NCI-H146 (cell line): ENCODE measurements around the gene RFX2.
"Not testable (repeated sequence)": the region's sequence is repeated elsewhere in the genome, so short reads cannot be mapped to it uniquely, and the experiment has no call there.

Source experiments
- DNase-seq: peaks from one replicate; lab custom pipeline; 2025; lab: John Stamatoyannopoulos, UW

The RFX2 gene

DNA sequence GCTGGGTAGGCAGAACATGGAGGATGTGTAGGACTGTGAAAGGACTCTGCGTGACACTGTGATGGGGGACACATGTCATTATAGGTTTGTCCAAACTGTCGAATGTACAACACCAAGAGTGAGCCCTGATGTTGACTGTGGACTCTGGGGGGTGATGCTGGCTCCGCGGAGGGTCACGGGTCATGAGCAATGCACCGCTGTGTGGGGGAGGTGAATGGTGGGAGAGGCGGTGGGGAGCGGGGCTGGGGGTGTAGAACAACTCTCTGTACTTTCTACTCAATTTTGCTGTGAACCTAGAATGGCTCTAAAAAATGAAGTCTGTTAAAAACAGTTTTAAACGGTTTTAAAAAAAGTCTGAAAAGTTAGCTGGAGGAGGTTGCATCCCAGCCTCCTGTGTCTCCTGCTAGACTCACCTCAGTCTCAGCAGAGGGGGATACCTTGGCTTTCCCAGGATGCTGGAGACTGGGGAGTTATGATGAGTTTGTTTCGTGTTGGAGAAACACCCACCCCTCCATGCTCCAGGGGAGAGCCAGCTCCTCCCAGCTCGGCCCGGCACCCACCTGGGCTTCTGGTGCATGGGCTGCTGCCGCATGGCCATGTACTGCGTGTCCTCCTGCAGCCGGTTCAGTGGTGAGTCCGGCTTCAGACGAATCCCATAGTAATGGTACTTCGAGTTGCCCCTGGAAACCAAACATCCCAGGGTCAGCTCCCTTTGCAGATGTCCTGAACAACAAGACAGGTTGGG, 97.7 kb downstream of the RFX2 start:
- no peak for DNase-seq

DNA sequence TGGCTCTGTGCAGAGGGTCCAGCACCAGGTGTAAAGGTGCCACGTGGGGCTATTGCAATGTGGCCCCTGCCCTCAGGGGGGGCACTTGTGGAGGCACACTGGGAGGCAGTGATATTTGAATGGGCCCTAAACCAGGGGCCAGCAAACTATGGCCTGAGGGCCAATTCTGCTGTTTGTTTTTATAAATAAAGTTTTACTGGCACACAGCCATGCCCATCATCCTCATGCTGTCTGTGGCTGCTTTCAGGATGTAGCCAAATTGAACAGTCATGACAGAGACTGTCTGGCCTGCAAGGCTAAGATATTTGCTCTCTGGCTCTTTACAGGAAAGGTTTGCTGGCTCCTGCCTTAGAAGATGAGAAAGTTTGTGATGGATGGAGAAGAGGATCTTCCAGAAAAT, 98.5 kb downstream of the RFX2 start:
- no peak for DNase-seq

DNA sequence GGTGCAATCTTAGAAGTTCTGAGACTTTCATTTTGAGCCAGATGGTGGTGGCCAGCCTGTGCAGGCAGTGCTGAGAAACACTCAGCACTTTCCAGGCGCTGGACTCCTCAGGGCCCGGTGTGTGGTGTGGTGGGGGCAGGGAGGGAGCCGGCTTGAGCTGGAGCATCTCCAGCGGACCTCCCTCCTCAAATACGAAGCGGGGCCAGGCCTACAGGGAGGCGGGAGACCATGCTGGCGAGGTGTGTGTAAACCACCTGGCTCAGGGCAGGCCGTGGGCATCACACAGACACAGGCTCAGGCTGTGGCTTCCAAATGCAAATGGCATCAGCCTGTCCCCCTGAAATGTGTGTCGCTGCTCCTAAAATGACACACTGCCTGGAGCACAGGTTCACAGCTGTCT, 99.1 kb downstream of the RFX2 start:
- no peak for DNase-seq

DNA sequence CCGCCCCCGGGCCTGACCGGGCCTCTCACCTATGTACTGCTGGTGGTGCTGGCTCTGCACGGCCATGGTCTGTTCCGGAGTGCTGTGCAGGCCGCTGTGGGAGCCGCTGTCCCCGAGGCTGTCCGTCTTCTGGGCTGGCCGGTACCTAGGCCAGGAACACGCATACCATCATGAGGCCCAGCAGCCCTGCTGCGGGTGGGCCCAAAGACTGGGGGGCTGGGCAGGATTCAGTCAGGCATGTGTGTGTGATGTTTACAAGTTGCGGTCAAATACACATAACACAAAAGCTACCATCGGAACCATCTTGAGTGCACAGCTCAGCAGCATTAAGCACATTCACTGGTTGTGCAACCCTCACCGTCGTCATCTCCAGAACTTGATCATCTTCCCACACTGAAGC, 100.2 kb downstream of the RFX2 start:
- DNase-seq: no peak

DNA sequence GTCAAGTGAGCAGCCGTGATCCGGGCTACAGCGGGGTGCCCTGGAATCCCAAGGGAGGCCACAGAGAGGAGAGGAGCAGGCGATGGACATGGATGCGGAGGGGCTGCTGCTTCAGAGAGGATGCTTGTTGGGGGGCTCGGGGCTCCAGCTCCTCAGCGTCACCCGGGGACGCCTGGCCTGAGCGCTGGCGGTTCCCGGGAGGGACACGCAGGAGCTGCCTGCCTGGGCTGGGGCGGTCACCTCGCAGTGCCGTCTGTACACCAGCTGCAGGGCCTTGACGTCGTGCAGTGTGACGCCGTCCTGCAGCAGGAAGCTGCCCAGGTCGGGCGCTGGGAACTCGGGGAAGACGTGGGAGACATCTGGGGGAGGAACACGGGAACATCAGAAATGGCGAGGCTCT, 102.4 kb downstream of the RFX2 start:
- DNase-seq: no peak

DNA sequence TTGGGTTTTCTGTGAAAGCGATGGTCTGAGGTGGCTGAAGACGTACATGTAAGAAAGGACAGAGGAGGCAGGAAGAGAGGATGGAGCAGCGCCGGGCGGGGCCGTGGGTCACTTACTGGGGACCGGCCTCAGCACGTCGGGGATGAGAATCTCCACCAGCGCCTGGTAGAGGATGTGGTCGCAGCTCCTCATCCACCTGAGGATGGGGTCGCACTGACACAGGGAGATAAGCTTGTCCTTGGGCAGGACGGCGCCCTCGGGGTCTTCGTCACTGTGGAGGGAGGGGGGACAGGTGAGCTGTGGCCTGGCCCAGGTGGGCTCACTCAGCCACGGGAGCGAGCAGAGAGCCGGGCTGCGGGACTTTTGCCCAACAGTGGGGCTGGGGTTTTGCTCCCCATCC, 103.4 kb downstream of the RFX2 start:
- DNase-seq: no peak

DNA sequence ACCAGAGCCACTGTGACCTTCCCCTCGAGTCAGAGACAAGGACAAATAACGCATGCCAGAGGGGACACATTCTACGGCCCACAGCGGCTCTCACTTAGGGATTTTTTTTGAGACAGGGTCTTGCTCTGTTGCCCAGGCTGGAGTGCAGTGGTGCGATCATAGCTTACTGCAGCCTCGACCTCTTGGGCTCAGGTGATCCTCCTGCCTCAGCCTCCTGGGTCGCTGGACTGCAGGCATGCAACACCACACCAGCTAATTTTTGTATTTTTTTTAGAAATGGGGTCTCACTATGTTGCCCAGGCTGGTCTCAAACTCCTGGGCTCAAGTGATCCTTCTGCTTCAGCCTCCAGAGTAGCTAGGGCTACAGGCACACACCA, 104.2 kb downstream of the RFX2 start:
- not testable (repeated sequence) for DNase-seq

DNA sequence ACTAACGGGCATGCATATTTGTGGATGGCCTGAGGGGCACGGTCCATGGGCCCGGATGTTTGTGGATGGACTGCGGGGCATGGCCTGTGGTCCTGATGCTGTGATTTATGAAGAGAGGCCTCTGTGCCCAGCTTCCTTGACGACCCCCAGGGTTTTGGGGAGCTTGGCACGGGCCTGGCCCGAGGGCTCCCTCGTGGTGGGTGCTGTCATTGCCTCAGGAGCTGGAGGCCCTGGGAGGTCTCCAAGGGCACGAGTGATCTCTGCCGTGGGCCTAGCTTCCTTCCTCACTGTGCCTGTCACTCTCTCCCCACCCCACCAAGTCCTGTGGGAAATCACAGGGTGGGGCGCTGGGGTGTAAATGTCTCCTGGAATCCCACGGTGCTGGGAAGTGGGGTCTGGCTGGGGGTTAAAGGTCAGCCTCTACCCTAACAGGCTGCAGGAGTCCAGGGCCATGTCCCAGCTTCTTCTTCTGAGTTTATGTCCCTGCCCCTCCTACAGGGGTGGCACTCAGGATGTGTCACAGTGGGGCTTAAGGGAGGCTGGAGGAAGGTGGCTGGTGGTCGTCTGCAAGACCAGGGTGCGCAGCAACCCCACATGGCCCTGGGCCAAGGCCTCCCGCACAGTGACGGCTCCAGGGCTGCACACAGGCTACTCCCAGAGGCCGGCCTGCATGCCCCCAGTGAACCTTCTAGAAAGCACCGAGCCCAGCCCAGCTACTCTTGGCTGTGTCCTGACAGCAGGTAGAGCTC, 104.8 kb downstream of the RFX2 start:
- no peak for DNase-seq

DNA sequence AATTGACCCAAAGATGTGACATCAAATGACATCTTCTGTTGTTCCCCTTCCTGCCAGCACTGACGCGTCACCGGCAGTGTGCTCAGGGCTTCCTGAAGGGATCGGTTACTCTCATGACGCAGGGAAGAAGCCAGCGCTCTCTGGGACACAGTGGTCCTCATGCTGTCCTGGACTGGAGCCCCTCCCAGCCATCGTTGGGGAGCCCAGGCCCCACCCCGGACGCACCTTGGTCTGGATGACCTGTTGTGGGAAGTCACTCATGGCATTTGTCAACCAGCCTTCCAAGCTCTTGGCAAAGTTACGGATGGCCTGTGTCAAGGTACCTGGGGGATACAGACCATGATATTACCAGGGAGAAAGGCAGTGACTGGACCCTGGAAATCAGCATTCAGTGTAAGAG, 106.3 kb downstream of the RFX2 start:
- DNase-seq: no peak

DNA sequence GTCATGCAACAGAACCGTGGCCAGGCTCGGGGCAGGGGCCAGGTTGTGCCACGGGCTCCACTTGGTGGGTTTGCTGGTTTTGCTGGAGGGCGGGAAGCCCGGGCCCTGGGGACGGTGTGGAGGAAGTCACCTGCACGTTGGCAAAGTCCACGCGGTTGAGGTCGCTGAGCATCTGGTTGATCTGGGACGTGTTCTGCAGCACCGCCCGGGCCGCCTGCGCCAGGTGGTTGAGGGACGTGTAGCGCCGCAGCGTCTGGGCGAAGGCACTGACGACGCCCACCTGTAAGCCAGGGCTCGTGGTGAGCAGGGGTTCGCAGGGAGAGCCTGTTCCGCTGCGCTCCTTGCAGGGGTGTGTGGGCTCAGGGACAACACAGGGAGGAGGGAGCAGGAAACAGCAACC, 107.7 kb downstream of the RFX2 start:
- no peak for DNase-seq

DNA sequence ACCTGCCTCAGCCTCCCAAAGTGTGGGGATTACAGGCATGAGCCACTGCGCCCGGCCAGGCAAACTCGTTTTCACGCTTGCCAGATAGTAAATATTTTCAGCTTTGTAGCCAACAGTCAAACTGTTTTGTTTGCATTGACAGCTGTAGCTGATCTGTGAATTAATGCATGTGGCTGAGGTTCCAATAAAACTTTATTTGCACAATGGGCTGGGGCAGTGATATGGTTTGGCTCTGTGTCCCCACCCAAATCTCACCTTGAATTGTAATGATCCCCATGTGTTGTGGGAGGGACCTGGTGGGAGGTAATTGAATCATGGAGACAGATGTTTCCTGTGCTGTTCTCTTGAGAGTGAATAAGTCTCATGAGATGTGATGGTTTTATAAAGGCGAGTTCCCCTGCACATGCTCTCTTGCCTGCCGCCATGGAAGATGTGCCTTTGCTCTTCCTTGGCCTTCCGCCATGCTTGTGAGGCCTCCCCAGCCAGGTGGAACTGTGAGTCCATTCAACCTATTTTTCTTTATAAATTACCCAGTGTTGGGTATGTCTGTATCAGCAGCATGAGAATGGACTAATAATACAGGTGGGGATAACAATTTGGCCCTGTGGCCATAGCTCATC, 110.0 kb downstream of the RFX2 start:
- DNase-seq: no peak

DNA sequence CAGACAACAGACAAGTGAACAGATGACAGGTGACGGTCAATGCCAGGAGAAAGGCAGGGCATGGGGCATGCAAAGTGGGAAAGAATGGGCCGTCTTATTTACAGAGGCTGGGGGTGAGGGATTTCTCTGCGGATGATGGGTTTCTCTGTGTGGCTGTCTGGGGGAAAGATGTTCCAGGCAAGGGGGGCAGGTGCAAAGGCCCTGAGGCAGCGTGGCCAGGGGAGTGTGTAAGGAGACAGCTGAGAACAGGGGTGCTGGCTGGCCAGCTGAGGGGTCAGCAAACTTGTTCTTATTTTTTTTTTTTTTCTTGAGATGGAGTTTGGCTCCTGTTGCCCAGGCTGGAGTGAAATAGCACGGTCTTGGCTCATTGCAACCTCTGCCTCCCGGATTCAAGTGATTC, 110.6 kb downstream of the RFX2 start:
- DNase-seq: no peak

DNA sequence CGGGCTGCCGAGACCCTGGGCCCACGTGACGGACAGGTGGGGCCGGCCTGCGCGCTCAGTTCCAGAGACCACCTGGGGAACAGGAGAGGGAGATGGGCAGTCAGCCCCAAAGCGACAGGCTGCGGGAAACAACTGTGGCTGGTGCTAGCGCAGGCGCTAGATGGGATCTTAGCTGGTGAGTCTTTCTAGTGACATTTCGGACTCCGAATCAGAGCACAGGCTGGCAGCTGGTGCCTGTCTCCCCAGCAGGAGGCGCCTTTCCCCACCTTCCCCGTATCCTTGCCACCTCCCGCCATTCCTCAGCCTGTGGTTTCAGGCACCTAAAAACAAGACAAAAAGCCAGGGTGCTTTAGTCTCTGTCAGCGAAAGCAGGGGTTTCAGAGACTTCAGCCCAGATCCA, 112.9 kb downstream of the RFX2 start:
- no peak for DNase-seq

DNA sequence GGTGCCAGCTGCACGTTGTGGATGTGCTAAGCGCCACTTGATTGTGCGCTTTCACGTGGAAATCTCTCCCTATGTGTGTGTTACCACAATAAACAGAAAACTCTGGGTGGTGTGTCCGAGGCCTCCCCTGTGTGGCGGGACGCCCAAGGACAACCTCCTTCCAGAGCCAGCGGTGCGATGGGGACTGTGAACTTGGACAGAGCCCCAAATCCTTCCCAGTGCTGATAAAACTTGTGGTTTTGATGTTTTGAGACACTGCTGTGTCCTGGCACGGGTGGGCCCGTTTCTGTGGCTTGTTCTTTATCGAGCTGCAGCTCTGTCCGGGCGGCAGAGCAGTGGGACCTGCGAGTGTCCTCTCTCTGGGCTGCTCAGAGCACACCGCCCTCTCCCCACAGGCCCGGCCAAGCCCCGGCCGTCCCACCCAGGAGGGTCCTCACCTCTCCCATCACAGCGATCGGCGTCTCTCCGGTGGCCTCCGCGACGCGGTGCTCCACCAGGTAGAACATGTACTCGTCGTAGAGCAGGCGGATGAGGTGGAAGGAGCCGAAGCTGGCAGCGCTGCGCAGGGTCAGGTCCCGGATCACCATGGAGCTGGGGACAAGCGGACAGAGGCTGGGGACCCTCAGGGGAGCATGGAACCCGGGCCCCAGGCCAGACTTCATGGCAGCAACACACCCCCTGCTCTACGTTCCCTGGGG, 113.5 kb downstream of the RFX2 start:
- no peak for DNase-seq

DNA sequence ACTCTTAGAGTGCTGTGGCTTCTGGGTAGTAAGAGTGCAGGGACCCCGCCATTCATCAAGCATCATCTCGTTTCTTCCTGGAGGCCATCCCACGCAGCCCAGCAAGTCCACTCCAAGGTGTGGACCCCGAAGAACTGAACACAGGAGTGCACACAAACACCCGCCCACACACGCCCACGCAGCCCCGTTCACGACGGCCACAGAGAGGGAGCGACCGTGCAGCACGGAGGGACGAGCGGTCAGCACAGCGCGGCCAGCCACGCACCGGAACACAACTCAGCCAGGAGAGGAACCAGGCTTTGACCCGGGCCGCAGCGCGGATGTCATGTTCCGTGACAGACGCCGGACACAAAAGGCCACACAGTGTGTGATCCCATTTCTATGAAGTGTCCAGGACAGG, 114.2 kb downstream of the RFX2 start:
- no peak for DNase-seq

DNA sequence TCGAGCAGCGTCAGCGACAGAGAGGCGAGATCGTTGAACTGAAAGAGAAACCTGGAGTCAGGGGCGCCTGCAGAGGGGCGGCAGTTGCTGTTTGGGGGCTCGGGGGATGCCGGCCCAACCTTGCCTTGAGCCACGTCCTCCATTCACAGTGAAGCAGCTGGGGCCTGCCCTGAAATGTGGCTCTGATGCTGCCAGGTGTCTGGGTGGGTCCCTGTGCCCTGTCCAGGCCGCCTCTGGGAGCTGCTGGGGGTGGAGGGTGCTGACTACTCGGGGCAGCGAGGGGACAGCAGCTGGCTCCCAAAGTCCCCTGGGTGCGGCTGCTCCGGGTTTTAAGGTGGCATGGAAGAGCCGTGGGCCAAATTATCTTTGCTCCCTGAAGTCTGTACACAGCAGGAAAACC, 114.7 kb downstream of the RFX2 start:
- no peak for DNase-seq

DNA sequence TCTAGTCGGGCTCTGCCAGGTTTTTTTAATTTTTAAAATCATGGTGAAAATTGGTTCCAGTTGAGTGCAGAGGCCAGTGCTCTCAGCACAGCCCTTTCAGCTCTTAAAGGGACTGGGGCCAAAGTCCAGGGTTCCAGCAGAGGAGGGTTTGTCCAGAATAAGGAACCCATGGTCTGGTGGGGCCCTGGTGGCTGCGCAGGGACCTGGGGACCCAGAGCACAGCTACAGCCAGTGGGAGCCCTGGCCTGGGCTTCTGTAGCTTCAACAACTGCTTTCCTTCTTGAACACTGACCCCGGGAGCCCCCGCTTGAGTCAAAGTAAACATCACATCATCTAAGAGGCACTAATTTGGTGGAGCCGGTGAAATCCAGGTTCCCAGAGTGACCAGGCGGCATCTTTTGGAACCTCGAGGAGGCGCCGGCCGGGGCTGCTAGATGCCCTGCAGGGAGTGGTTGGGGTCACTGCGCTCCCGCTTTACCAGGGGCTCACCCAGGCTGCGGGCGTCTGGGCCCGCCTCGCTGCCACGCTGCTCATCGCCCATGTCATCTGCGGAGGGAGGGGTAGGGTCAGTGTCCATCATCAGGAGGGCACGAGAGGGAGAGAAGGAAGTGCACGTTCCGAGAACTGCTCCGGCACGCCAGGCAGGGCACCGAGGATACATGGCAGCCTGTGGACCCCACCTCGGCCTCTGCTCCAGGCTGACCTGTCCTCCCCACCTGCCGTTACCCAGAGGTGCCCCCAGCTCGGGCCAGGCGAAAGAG, 115.7 kb downstream of the RFX2 start:
- DNase-seq: no peak

DNA sequence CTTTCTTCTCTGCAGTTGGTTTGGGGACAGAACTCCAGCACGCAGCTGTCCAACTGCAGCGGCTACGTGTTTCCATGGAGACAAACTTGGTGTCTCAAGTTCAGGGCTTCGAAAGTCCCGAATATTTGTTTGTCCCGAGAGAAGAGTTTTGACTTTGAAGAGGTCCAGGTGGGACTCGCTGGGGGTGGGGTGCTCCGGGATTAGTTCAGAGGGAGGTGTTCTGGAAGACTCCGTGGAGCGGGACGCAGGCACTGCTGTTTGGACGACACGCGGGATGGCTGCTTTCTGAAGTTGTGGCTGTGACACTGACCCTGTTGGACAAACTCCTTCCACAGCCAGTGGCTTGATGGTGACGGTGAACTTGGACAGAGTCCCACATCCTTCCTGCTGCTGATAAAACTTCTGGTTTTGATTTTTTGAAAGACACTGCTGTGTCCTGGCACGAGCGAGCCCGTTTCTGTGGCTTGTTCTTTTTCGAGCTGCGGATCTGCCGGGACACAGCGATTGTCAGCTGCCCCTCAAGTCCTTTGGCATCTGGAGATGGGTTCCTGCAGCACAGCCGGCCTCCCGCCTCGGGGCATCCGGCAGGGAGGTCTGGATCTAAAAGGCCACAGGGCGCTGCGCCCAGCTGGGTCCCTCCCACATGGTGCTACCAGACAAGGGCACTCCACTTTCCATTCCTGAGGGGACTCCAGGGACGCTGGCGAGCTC, 116.5 kb downstream of the RFX2 start:
- peak; percentile 53 for DNase-seq

DNA sequence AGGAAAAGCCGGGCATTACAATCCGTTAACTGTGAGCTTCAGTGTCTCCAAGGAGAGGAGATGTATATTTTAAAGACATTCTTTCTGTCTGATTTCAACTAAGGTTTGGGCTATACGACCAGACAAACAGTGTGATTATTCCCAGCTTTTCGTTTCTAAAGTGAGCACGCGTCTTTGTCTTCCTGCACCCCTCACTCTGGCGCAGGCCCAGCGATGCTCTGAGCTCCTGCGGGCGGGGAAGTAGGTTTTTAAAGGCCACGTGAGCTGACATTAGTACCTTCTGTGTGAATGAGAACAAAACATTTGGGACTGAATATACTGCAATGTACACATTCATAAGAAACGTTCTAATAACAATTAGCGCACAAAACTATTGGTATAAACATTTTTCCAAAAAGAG, 117.1 kb downstream of the RFX2 start:
- no peak for DNase-seq

DNA sequence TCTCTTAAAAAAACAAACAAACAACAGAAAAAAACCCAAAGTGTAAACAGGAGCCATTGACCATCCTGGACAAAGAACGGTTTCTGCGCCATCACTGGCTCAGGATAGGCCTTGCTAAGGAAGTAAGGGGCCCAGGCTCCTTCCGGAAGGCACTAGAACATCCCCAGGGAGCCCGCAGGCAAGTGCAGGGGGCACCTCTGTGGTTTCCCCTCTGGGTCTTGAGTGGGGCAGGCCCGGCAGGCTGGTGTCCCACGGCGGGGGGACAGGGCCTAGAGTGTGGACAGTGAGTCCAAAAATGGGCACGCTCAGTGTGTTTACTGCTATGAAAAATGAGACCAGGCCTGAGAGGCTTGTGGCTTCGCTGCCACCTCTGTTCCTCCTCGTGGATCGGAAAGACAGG, 117.5 kb downstream of the RFX2 start:
- no peak for DNase-seq

DNA sequence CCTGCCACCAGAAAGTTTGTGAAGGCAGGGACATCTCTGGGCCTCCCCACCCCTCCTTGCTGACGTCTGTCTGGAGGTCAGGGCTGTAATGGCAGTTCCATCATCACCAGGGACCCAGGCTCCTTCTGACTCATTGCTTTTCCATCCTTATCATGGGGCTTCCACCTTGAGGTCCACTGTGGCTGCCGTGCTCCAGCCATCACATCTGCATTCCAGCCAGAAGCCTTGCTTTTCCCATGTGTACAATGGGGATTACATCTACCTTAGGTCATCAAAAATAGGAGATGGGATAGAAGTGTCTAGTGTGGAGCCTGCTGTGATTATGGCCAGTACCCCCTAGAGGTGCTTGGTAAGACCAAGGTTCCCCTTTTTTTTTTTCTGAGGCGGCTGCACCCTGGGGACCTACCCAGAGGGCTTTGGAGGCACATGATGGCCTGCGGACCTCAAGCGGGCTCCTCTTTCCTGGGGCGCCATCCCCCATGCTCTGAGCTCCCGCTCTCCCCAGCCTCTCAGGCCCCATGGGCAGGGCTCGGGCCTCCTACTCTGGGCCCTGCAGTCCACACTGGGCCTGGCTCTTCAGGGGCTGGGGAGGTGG, 119.0 kb downstream of the RFX2 start:
- DNase-seq: no peak
